GM18498 (cell line): Measurements from ENCODE around the gene ARHGAP24.

Source experiments
- ATAC-seq: cut with Tn5 transposase; IDR thresholded peaks from one replicate; pipeline ENCODE4 v1.9.1; 2021; ENCODE audit warnings: mild to moderate bottlenecking, moderate library complexity; ENCODE audit not compliant: unreplicated experiment

ARHGAP24 gene

GRCh38 chr4:86043755-86044592 lies 569.0 kb downstream of the ARHGAP24 start:
- no peak for ATAC-seq

GRCh38 chr4:86044593-86044985 lies 569.6 kb downstream of the ARHGAP24 start:
- ATAC-seq, result no peak

- ATAC-seq, result no peak
Observed at GRCh38 chr4:86048426-86048825, 573.5 kb downstream of the ARHGAP24 start.

- no peak for ATAC-seq
Observed at GRCh38 chr4:86050496-86050895, 575.5 kb downstream of the ARHGAP24 start.
